KMS-11 (cell line): ENCODE measurements around the gene KRTAP5-10.
"Not testable (repeated sequence)": the region's sequence is repeated elsewhere in the genome, so short reads cannot be mapped to it uniquely, and the experiment has no call there.

Experiments used
- H2AFZ ChIP-seq: fragments of 200-600 bp; sonication (generic); 2 replicates; pipeline ENCODE4 v1.6.1; 2016; ENCODE audit warnings: antibody characterized with exemption, mixed run types, low read depth
- H3K27ac ChIP-seq: fragments of 200-600 bp; sonication (generic); 2 replicates; pipeline ENCODE4 v1.6.1; 2016; ENCODE audit warnings: mild to moderate bottlenecking, mixed run types
- H3K27me3 ChIP-seq: fragments of 200-600 bp; sonication (generic); 2 replicates; pipeline ENCODE4 v1.6.1; 2017; ENCODE audit warnings: mild to moderate bottlenecking, low read depth, mixed run types, moderate library complexity; ENCODE audit not compliant: insufficient read depth
- H3K36me3 ChIP-seq: fragments of 200-600 bp; sonication (generic); 2 replicates; pipeline ENCODE4 v1.6.1; 2017; ENCODE audit warnings: mild to moderate bottlenecking, mixed run types; ENCODE audit not compliant: insufficient read depth
- H3K4me1 ChIP-seq: fragments of 200-600 bp; sonication (generic); 2 replicates; pipeline ENCODE4 v1.6.1; 2016; ENCODE audit warnings: mild to moderate bottlenecking, low read depth, mixed run types; ENCODE audit not compliant: poor library complexity, severe bottlenecking
- H3K4me2 ChIP-seq: fragments of 200-600 bp; sonication (generic); 2 replicates; pipeline ENCODE4 v1.7.0; 2016; ENCODE audit warnings: mild to moderate bottlenecking, mixed run types
- H3K4me3 ChIP-seq: fragments of 200-600 bp; sonication (generic); IDR thresholded peaks from 2 replicates; pipeline ENCODE4 v1.6.1; 2017; ENCODE audit warnings: low read depth, low read length, mixed read lengths; ENCODE audit not compliant: insufficient read depth
- H3K79me2 ChIP-seq: fragments of 200-600 bp; sonication (generic); 2 replicates; pipeline ENCODE4 v1.6.1; 2016; ENCODE audit warnings: low read depth, mixed run types; ENCODE audit not compliant: insufficient read depth
- H3K9ac ChIP-seq: fragments of 200-600 bp; sonication (generic); 2 replicates; pipeline ENCODE4 v1.6.1; 2016; ENCODE audit warnings: mild to moderate bottlenecking, mixed run types
- H4K20me1 ChIP-seq: fragments of 200-600 bp; sonication (generic); 2 replicates; pipeline ENCODE4 v1.6.1; 2016; ENCODE audit warnings: mild to moderate bottlenecking, mixed run types; ENCODE audit not compliant: insufficient read depth
- TF ChIP-seq, protein P1 (sequence below): fragments of 200-600 bp; sonication (generic); conservative IDR thresholded peaks from 2 replicates; pipeline ENCODE4 v1.6.1; 2017; ENCODE audit warnings: low read depth, mild to moderate bottlenecking, antibody characterized with exemption, low read length, moderate library complexity, mixed read lengths

Gene KRTAP5-10

DNA sequence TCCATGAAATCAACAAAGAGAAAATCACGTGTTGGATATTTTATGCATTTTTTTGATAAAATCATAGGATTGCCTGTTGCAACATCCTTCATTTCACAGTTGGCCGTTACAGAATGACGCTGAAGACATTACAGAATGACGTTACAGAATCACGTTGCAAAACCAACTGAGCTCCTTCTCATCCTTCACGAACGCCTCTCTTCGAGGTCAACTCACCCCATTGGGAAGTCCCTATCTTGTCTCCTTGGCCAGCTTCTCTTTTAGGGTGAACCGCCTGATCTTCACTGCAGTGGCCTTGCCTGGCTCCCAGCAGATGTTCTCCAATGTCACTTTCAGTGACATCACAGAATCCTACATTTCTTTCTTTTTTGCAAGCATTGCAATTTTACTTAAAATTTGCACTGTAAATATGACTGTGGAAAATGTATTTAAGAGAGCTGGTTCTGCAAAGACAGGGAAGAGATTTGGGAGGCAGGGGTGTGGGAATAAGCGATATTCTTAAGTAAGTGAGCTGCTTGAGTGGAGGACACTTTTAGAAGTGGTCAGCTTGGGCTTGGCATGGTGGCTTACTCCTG, 33.2 kb upstream of the KRTAP5-10 start:
- no peaks in the 10 kb centered on the region for H3K79me2 ChIP-seq
- no peak overlapping the region for H3K4me2 ChIP-seq
- no peak overlapping the region for H3K9ac ChIP-seq
- no peaks in the 10 kb centered on the region for H3K4me1 ChIP-seq
- no peak overlapping the region for H3K4me3 ChIP-seq
- TF ChIP-seq, protein P1, sequence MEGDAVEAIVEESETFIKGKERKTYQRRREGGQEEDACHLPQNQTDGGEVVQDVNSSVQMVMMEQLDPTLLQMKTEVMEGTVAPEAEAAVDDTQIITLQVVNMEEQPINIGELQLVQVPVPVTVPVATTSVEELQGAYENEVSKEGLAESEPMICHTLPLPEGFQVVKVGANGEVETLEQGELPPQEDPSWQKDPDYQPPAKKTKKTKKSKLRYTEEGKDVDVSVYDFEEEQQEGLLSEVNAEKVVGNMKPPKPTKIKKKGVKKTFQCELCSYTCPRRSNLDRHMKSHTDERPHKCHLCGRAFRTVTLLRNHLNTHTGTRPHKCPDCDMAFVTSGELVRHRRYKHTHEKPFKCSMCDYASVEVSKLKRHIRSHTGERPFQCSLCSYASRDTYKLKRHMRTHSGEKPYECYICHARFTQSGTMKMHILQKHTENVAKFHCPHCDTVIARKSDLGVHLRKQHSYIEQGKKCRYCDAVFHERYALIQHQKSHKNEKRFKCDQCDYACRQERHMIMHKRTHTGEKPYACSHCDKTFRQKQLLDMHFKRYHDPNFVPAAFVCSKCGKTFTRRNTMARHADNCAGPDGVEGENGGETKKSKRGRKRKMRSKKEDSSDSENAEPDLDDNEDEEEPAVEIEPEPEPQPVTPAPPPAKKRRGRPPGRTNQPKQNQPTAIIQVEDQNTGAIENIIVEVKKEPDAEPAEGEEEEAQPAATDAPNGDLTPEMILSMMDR = no peak
- H3K27me3 ChIP-seq = no peaks in the 10 kb centered on the region
- no peak overlapping the region for H2AFZ ChIP-seq
- no peak overlapping the region for H3K27ac ChIP-seq
- no peaks in the 10 kb centered on the region for H4K20me1 ChIP-seq
- H3K36me3 ChIP-seq = no peaks in the 10 kb centered on the region

DNA sequence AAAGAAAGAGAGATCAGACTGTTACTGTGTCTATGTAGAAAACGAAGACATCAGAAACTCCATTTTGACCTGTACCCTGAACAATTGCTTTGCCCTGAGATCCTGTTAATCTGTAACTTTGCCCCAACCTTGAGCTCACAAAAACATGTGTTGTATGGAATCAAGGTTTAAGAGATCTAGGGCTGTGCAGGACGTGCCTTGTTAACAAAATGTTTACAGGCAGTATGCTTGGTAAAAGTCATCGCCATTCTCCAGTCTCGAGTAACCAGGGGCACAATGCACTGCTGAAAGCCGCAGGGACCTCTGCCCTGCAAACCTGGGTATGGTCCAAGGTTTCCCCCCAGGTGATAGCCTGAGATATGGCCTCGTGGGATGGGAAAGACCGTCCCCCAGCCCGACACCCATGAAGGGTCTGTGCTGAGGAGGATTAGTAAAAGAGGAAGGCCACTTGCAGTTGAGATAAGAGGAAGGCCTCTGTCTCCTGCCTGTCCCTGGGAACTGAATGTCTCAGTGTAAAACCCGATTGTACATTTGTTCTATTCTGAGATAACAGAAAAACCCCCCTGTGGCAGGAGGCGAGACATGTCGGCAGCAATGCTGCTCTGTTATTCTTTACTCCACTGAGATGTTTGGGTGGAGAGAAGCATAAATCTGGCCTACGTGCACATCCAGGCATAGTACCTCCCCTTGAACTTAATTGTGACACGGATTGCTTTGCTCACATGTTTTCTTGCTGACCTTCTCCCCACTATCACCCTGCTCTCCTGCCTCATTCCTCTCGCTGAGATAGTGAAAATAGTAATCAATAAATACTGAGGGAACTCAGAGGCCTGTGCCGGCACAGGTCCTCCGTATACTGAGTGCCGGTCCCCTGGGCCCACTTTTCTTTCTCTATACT, 30.4 kb upstream of the KRTAP5-10 start:
- not testable (repeated sequence) for H3K9ac ChIP-seq, H2AFZ ChIP-seq, H3K27me3 ChIP-seq

DNA sequence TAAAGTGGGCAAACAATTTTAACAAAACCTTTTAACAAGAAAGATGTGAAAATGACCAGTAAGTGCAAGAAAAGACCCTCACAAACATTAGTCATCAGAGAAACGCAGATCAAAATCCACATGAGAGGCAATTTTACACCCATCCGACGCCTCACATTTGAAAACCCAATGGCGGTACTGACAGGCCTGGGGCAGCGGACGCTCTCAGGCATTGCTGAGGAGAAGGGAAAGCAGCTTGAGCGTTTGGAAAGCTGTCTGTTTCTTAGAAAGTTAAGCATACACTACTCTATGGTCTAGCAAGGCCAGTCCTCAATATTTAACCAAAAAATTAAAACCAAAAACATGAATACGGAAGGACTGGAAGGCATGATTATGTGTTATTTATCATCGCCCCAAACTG, 29.5 kb upstream of the KRTAP5-10 start:
- Histone ChIP-seq H3K4me3 (no peak overlapping the region), H3K9ac (no peak overlapping the region), H4K20me1 (no peaks in the 10 kb centered on the region), H3K4me2 (no peak overlapping the region), H3K36me3 (no peaks in the 10 kb centered on the region), H3K4me1 (peaks cover 4% of the 10 kb centered on the region), H3K27ac (no peak overlapping the region), H3K27me3 (no peaks in the 10 kb centered on the region), H3K79me2 (no peaks in the 10 kb centered on the region), H2AFZ (no peak overlapping the region)
- TF ChIP-seq, protein P1 = no peak

More for the DNA sequence above, 30.4 kb upstream of the KRTAP5-10 start:
- not testable (repeated sequence) for H4K20me1 ChIP-seq, H3K4me1 ChIP-seq, H3K27ac ChIP-seq, H3K36me3 ChIP-seq, H3K4me3 ChIP-seq, H3K79me2 ChIP-seq, H3K4me2 ChIP-seq

DNA sequence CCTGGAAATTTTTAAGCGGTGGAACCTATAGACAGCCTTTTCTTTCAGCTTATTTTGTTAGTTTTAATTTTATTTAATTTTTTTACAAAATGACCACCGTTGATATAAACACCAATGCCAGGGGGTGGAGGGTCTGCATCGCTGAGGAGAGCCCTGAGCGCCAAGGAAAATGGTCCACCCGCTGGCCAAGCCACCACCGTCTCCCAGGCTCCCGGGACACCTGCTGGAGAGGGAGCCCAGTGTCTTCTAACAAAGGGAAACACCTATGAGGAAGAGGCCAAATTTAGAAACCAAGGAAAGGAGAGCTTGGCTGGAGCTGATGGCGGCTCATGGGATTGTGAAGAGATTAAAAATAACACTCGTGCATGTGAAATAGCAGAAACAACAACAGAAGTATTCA, 27.8 kb upstream of the KRTAP5-10 start:
- no peak overlapping the region for H3K4me2 ChIP-seq
- TF ChIP-seq, protein P1 = no peak

DNA sequence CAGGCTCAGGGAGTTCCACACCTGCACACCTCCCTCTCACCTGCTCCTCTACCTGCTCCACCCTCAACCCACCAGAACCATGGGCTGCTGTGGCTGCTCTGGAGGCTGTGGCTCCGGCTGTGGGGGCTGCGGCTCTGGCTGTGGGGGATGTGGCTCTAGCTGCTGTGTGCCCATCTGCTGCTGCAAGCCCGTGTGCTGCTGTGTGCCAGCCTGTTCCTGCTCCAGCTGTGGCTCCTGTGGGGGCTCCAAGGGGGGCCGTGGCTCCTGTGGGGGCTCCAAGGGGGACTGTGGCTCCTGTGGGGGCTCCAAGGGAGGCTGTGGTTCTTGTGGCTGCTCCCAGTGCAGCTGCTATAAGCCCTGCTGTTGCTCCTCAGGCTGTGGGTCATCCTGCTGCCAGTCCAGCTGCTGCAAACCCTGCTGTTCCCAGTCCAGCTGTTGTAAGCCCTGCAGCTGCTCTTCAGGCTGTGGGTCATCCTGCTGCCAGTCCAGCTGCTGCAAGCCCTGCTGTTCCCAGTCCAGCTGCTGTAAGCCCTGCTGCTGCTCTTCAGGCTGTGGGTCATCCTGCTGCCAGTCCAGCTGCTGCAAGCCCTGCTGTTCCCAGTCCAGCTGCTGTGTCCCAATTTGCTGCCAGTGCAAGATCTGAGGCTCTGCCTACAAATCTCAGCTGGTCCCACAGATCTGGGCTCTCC, 27.2 kb upstream of the KRTAP5-10 start, which contains the start of gene KRTAP5-8:
Gene KRTAP5-8 (plus strand): TSS at position 49 of the 689 bp plus-strand sequence. CDS start 31 bp downstream, at position 80.
- not testable (repeated sequence) for H3K27me3 ChIP-seq, H3K36me3 ChIP-seq, H3K4me2 ChIP-seq, H3K4me1 ChIP-seq, H3K4me3 ChIP-seq, H3K27ac ChIP-seq, H3K9ac ChIP-seq, H4K20me1 ChIP-seq, H2AFZ ChIP-seq, H3K79me2 ChIP-seq

More for the DNA sequence above, 27.8 kb upstream of the KRTAP5-10 start:
- H3K4me1 ChIP-seq = peaks cover 4% of the 10 kb centered on the region
- no peaks in the 10 kb centered on the region for H3K27me3 ChIP-seq
- no peaks in the 10 kb centered on the region for H4K20me1 ChIP-seq
- no peak overlapping the region for H3K27ac ChIP-seq
- H3K9ac ChIP-seq = no peak overlapping the region
- no peaks in the 10 kb centered on the region for H3K79me2 ChIP-seq
- H3K4me3 ChIP-seq = no peak overlapping the region
- no peak overlapping the region for H2AFZ ChIP-seq
- no peaks in the 10 kb centered on the region for H3K36me3 ChIP-seq
